ENCODE results near the gene VPREB3. TPM values are rescaled to one million over a fixed set of nuclear protein-coding genes. Genes with fewer than 3 reads are reported as not detected.
"Not testable (repeated sequence)": the region's sequence is repeated elsewhere in the genome, so short reads cannot be mapped to it uniquely, and the experiment has no call there.

VPREB3 gene
- total and polyA plus RNA-seq, 4 donors = 0.69 to 3.2 (median 1.8) TPM; not detected in 1

- Histone ChIP-seq H3K9ac (ENCODE audit: low read depth in 1 of 2, low read length in 2 of 2) (no peak overlapping the region), H3K9me3 (ENCODE audit: control insufficient read depth in 4 of 4, low read length in 3 of 4) (no peaks in the 10 kb centered on the region), H3K4me3 (ENCODE audit: low read depth in 1 of 3, low read length in 3 of 3) (no peak overlapping the region), H3K4me1 (ENCODE audit: control insufficient read depth in 4 of 4, insufficient read depth in 4 of 4, low read length in 3 of 4) (no peaks in the 10 kb centered on the region), H3K27me3 (ENCODE audit: control insufficient read depth in 4 of 4, insufficient read depth in 4 of 4, low read length in 3 of 4) (peaks cover 0 to 2% (median 0%) of the 10 kb centered on the region in 4 donors), H3K27ac (ENCODE audit: low read depth in 1 of 2, low read length in 2 of 2) (no peak overlapping the region), H3K36me3 (ENCODE audit: control insufficient read depth in 4 of 4, insufficient read depth in 3 of 4, low read depth in 1 of 4, low read length in 3 of 4) (peaks cover 0 to 7% (median under 1%) of the 10 kb centered on the region in 4 donors)
- no peak for DNase-seq (ENCODE audit: low spot score)
- TF ChIP-seq GABPA (IDR thresholded peaks at IDR 0.05 in 1 of 2, conservative IDR thresholded peaks at IDR 0.05 in 1 of 2) (no peak), EGR1 (IDR thresholded peaks at IDR 0.05; ENCODE audit: low read depth in 2 of 2) (no peak), REST (IDR thresholded peaks at IDR 0.05) (no peak), FOXA2 (IDR thresholded peaks at IDR 0.05) (no peak), NR2F2 (IDR thresholded peaks at IDR 0.05) (no peak), HNF4A (conservative IDR thresholded peaks at IDR 0.05) (no peak)
Measured at GRCh38 chr22:23737696-23738095, 16.5 kb downstream of the VPREB3 start.

GRCh38 chr22:23728108-23728507 is 26.1 kb downstream of the VPREB3 start:
- not testable (repeated sequence) for H3K36me3 ChIP-seq (ENCODE audit: control insufficient read depth in 4 of 4, insufficient read depth in 3 of 4, low read depth in 1 of 4, low read length in 3 of 4); H3K9ac ChIP-seq (ENCODE audit: low read depth in 1 of 2, low read length in 2 of 2); DNase-seq (ENCODE audit: low spot score); H3K4me1 ChIP-seq (ENCODE audit: control insufficient read depth in 4 of 4, insufficient read depth in 4 of 4, low read length in 3 of 4); H3K27me3 ChIP-seq (ENCODE audit: control insufficient read depth in 4 of 4, insufficient read depth in 4 of 4, low read length in 3 of 4); H3K9me3 ChIP-seq (ENCODE audit: control insufficient read depth in 4 of 4, low read length in 3 of 4); H3K27ac ChIP-seq (ENCODE audit: low read depth in 1 of 2, low read length in 2 of 2); H3K4me3 ChIP-seq (ENCODE audit: low read depth in 1 of 3, low read length in 3 of 3)
- WGBS = 90% methylated on average over 4 of the region's 4 CpGs

- TF ChIP-seq EGR1 (IDR thresholded peaks at IDR 0.05; ENCODE audit: low read depth in 2 of 2) (no peak), CTCF (IDR thresholded peaks at IDR 0.05; ENCODE audit: low read depth, low read length, missing input control) (no peak), SP1 (IDR thresholded peaks at IDR 0.05) (no peak), GABPA (IDR thresholded peaks at IDR 0.05 in 1 of 2, conservative IDR thresholded peaks at IDR 0.05 in 1 of 2) (no peak), RAD21 (IDR thresholded peaks at IDR 0.05) (no peak), FOXA1 (IDR thresholded peaks at IDR 0.05) (no peak)
- Histone ChIP-seq H3K9ac (ENCODE audit: low read depth in 1 of 2, low read length in 2 of 2) (no peak overlapping the region), H3K4me3 (ENCODE audit: low read depth in 1 of 3, low read length in 3 of 3) (no peak overlapping the region), H3K27ac (ENCODE audit: low read depth in 1 of 2, low read length in 2 of 2) (no peak overlapping the region), H3K36me3 (ENCODE audit: control insufficient read depth in 4 of 4, insufficient read depth in 3 of 4, low read depth in 1 of 4, low read length in 3 of 4) (no peaks in the 10 kb centered on the region), H3K4me1 (ENCODE audit: control insufficient read depth in 4 of 4, insufficient read depth in 4 of 4, low read length in 3 of 4) (no peaks in the 10 kb centered on the region), H3K27me3 (ENCODE audit: control insufficient read depth in 4 of 4, insufficient read depth in 4 of 4, low read length in 3 of 4) (no peaks in the 10 kb centered on the region), H3K9me3 (ENCODE audit: control insufficient read depth in 4 of 4, low read length in 3 of 4) (no peaks in the 10 kb centered on the region)
- WGBS = 81% methylated on average over 2 of the region's 2 CpGs
- DNase-seq (ENCODE audit: low spot score) = no peak
Measured at GRCh38 chr22:23722724-23723123, 31.5 kb downstream of the VPREB3 start.
